ENCODE measurements around the gene KCNAB1. TPM values are rescaled to one million over a fixed set of nuclear protein-coding genes. Genes with fewer than 3 reads are reported as not detected.

Gene KCNAB1
- total RNA-seq, 1 experiment from 2014 or later = not detected

DNA sequence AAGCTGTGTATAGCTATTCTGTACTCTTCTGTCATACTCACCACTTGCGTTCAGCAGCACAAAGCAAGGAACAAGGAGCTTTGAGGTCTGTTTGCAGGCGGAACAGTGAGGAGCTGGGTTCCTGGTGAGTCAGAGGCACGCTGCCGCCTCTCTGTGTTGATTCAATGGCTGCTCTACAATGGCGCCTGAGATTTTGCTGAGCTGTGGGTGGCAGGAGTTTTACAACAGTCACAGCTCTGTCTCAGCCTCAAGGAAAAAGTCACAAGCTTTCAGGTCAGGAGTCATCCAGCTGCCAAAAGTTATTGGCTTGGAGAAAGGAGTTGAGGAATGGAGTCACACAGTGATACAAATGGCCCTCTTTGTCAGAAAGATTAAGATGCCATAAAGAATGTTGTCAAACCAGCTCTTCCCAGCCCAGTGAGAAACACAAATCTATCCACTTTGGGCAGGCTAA is 336.4 kb downstream of the KCNAB1 start:
- CTCF ChIA-PET = no interaction called here
- no TSS peak for BruUV-seq (replicated peaks)
- Histone ChIP-seq H3K36me3 (ENCODE audit: insufficient read depth, low read length, poor library complexity, severe bottlenecking) (no peaks in the 10 kb centered on the region), H3K4me3 (ENCODE audit: low read depth, low read length, poor library complexity, severe bottlenecking) (no peak overlapping the region), H3K9me3 (ENCODE audit: low read depth, low read length, poor library complexity, severe bottlenecking) (no peaks in the 10 kb centered on the region), H3K4me1 (ENCODE audit: insufficient read depth, low read length, poor library complexity, severe bottlenecking) (peaks cover 19% of the 10 kb centered on the region), H3K27me3 (replicated peaks; ENCODE audit: insufficient read depth, low read depth, low read length, poor library complexity) (no peaks in the 10 kb centered on the region), H3K27ac (ENCODE audit: low read depth, low read length, poor library complexity, severe bottlenecking) (no peak overlapping the region)
- POLR2A ChIA-PET (ENCODE audit: low non-redundant PET) = no interaction called here
- intact Hi-C loops (cut with micrococcal nuclease; ENCODE audit: unreplicated experiment) = no loop called here
- DNase-seq (ENCODE audit: low spot score) = no peak
- no peak for TF ChIP-seq EZH2 (IDR thresholded peaks at IDR 0.05; ENCODE audit: borderline replicate concordance, low read depth, low read length, poor library complexity, severe bottlenecking)
- TF ChIP-seq, protein P1, sequence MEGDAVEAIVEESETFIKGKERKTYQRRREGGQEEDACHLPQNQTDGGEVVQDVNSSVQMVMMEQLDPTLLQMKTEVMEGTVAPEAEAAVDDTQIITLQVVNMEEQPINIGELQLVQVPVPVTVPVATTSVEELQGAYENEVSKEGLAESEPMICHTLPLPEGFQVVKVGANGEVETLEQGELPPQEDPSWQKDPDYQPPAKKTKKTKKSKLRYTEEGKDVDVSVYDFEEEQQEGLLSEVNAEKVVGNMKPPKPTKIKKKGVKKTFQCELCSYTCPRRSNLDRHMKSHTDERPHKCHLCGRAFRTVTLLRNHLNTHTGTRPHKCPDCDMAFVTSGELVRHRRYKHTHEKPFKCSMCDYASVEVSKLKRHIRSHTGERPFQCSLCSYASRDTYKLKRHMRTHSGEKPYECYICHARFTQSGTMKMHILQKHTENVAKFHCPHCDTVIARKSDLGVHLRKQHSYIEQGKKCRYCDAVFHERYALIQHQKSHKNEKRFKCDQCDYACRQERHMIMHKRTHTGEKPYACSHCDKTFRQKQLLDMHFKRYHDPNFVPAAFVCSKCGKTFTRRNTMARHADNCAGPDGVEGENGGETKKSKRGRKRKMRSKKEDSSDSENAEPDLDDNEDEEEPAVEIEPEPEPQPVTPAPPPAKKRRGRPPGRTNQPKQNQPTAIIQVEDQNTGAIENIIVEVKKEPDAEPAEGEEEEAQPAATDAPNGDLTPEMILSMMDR (conservative IDR thresholded peaks at IDR 0.05; ENCODE audit: low read depth, low read length) = no peak

DNA sequence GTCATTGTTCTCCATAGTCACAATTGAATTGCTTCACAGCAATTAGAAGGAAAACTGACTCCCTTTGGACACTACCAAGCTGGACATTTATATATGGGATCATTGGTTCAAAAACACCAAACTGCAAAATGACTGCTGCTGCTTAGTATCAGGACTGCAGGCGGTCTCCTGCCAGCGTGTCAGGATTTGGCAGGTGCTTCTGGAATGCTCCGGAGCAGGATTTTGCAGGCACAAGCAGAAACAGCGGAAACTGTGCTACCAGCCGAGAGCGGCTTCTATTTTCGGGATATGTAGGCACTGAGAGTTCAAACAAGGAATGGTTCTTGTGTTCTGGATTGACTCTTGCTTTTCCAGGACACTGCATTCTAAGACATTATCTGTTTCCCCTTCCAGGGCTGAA is 339.1 kb downstream of the KCNAB1 start:
- H3K36me3 ChIP-seq (ENCODE audit: insufficient read depth, low read length, poor library complexity, severe bottlenecking) = no peaks in the 10 kb centered on the region
- intact Hi-C loops (cut with micrococcal nuclease; ENCODE audit: unreplicated experiment) = no loop called here
- ChIA-PET CTCF (interaction anchor here (0.6 kb wide), 1 partner anchor 10 kb away, joined by 3 read pairs; no protein-coding TSS in a partner anchor), POLR2A (ENCODE audit: low non-redundant PET) (no interaction called here)
- BruUV-seq (replicated peaks) = no TSS peak
- no peak overlapping the region for H3K4me3 ChIP-seq (ENCODE audit: low read depth, low read length, poor library complexity, severe bottlenecking)
- H3K27ac ChIP-seq (ENCODE audit: low read depth, low read length, poor library complexity, severe bottlenecking) = no peak overlapping the region
- peaks cover 9% of the 10 kb centered on the region for H3K4me1 ChIP-seq (ENCODE audit: insufficient read depth, low read length, poor library complexity, severe bottlenecking)
- H3K27me3 ChIP-seq (replicated peaks; ENCODE audit: insufficient read depth, low read depth, low read length, poor library complexity) = no peaks in the 10 kb centered on the region
- no peak for TF ChIP-seq EZH2 (IDR thresholded peaks at IDR 0.05; ENCODE audit: borderline replicate concordance, low read depth, low read length, poor library complexity, severe bottlenecking)
- TF ChIP-seq, protein P1 (conservative IDR thresholded peaks at IDR 0.05; ENCODE audit: low read depth, low read length) = no peak
- H3K9me3 ChIP-seq (ENCODE audit: low read depth, low read length, poor library complexity, severe bottlenecking) = no peaks in the 10 kb centered on the region
- DNase-seq (ENCODE audit: low spot score) = no peak

DNA sequence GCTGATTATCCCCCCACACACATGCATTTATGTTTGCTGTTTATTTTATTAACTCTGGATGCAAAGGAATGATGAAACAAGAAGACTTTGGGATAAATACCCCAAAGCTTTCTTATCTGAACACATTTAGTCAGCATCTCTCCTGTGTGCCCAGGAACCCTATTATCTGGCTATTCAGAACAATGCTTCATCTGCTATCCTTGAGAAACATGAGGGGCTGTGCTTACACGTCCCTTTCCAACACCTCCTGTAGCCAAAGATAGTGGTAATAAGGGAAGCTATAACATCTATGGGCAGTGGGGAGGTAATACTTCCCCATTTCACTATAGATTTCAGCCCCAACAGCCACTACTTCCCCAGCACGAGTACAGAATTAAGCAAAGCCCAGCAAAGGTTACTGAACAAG is 339.8 kb downstream of the KCNAB1 start:
- no peaks in the 10 kb centered on the region for H3K27me3 ChIP-seq (replicated peaks; ENCODE audit: insufficient read depth, low read depth, low read length, poor library complexity)
- H3K4me1 ChIP-seq (ENCODE audit: insufficient read depth, low read length, poor library complexity, severe bottlenecking) = peaks cover 9% of the 10 kb centered on the region
- no peak overlapping the region for H3K27ac ChIP-seq (ENCODE audit: low read depth, low read length, poor library complexity, severe bottlenecking)
- BruUV-seq (replicated peaks) = no TSS peak
- intact Hi-C loops (cut with micrococcal nuclease; ENCODE audit: unreplicated experiment) = no loop called here
- ChIA-PET CTCF (no interaction called here), POLR2A (ENCODE audit: low non-redundant PET) (no interaction called here)
- no peak for DNase-seq (ENCODE audit: low spot score)
- TF ChIP-seq, protein P1 (conservative IDR thresholded peaks at IDR 0.05; ENCODE audit: low read depth, low read length) = no peak
- no peak for TF ChIP-seq EZH2 (IDR thresholded peaks at IDR 0.05; ENCODE audit: borderline replicate concordance, low read depth, low read length, poor library complexity, severe bottlenecking)
- no peaks in the 10 kb centered on the region for H3K9me3 ChIP-seq (ENCODE audit: low read depth, low read length, poor library complexity, severe bottlenecking)
- no peak overlapping the region for H3K4me3 ChIP-seq (ENCODE audit: low read depth, low read length, poor library complexity, severe bottlenecking)
- H3K36me3 ChIP-seq (ENCODE audit: insufficient read depth, low read length, poor library complexity, severe bottlenecking) = no peaks in the 10 kb centered on the region
